GM19455 (cell line): ENCODE results near the gene SIGLEC5.
"Not testable (repeated sequence)": the region's sequence is repeated elsewhere in the genome, so short reads cannot be mapped to it uniquely, and the experiment has no call there.

Source experiments
- ATAC-seq: cut with Tn5 transposase; IDR thresholded peaks from one replicate; pipeline ENCODE4 v1.9.1; 2021; ENCODE audit not compliant: unreplicated experiment

The SIGLEC5 gene

GRCh38 chr19:51630315-51630714 lies at the start of gene SIGLEC5:
SIGLEC5 (minus strand) TSS chr19:51630401; CDS start chr19:51630335, 66 bp downstream.
- not testable (repeated sequence) for ATAC-seq

- ATAC-seq: no peak
Measured at GRCh38 chr19:51676566-51677083, 46.4 kb upstream of the SIGLEC5 start.

GRCh38 chr19:51675911-51676565 lies 45.8 kb upstream of the SIGLEC5 start:
- ATAC-seq: not testable (repeated sequence)

- ATAC-seq: no peak
Measured at GRCh38 chr19:51668216-51668615, 38.0 kb upstream of the SIGLEC5 start.

- no peak for ATAC-seq
Measured at GRCh38 chr19:51664997-51665396, 34.8 kb upstream of the SIGLEC5 start.

GRCh38 chr19:51664131-51664530 lies 33.9 kb upstream of the SIGLEC5 start:
- no peak for ATAC-seq

- no peak for ATAC-seq
Measured at GRCh38 chr19:51663650-51664049, 33.4 kb upstream of the SIGLEC5 start.

- no peak for ATAC-seq
Measured at GRCh38 chr19:51660975-51661600, 30.9 kb upstream of the SIGLEC5 start.

GRCh38 chr19:51654783-51655182 lies 24.6 kb upstream of the SIGLEC5 start:
- ATAC-seq: no peak

- no peak for ATAC-seq
Measured at GRCh38 chr19:51653162-51653561, 23.0 kb upstream of the SIGLEC5 start.

GRCh38 chr19:51652266-51652665 lies 22.1 kb upstream of the SIGLEC5 start:
- ATAC-seq: no peak

- ATAC-seq: no peak
Measured at GRCh38 chr19:51651216-51651846, 21.1 kb upstream of the SIGLEC5 start.

- no peak for ATAC-seq
Measured at GRCh38 chr19:51647318-51647717, 17.1 kb upstream of the SIGLEC5 start.

- ATAC-seq: not testable (repeated sequence)
Measured at GRCh38 chr19:51646730-51647129, 16.5 kb upstream of the SIGLEC5 start, which contains the start of gene SIGLEC14. SIGLEC14 (minus strand) TSS chr19:51646825; CDS start chr19:51646759, 66 bp downstream.

GRCh38 chr19:51644636-51645271 lies 14.6 kb upstream of the SIGLEC5 start:
- no peak for ATAC-seq

GRCh38 chr19:51641648-51642047 lies 11.4 kb upstream of the SIGLEC5 start:
- no peak for ATAC-seq

GRCh38 chr19:51640386-51640785 lies 10.2 kb upstream of the SIGLEC5 start:
- no peak for ATAC-seq

GRCh38 chr19:51639916-51640315 lies 9.7 kb upstream of the SIGLEC5 start:
- no peak for ATAC-seq

GRCh38 chr19:51637362-51637978 lies 7.3 kb upstream of the SIGLEC5 start:
- no peak for ATAC-seq

GRCh38 chr19:51632126-51632525 lies 1.9 kb upstream of the SIGLEC5 start:
- no peak for ATAC-seq
